ENCODE results near the gene PTHLH. TPM values are rescaled to one million over a fixed set of nuclear protein-coding genes. Genes with fewer than 3 reads are reported as not detected.

PTHLH gene
- total RNA-seq, 1 experiment from 2014 or later: not detected

DNA sequence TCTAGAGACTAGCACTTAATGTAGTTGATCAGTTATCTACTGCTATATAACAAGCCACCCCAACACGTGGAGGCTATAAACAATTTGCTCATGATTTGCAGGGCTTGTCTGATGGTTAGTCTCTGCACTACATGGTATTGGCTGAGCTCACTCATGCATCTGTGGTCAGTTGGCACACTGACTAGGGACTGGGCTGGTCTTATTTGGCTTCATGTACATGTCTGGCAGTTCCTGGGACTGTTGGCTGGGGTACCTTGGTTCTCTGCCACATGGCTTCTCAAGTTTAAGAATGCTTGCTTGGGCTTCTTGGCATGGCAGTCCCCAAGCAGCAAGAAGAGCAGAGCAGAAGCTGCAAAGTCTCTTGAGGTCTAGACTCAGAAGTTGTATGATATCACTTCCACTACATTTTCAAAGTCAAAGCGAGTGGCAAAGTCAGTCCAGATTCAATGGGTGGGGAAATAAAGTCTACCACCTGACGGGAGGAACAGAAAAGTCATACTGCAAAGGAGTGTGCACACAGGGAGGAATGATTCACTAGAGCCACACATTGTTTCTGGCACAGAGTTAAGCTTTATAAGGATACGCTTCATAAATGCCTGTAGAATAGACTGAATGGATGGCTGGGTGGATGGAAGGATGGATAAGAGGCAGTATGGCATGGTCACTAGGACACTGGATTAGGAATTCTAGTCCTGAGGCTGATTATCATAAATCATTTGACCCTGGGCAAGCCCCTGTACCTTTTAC, 44.8 kb upstream of the PTHLH start:
- Mint-ChIP-seq H3K36me3 (no peaks in the 10 kb centered on the region), H3K27me3 (ENCODE audit: low read depth) (no peaks in the 10 kb centered on the region), H3K27ac (no peak overlapping the region), H3K9me3 (no peaks in the 10 kb centered on the region), H3K4me1 (no peaks in the 10 kb centered on the region), H3K4me3 (no peak overlapping the region)
- no peak for TF ChIP-seq IRF2 (CRISPR knock-in tag; IDR thresholded peaks at IDR 0.05; ENCODE audit: borderline replicate concordance, low read depth)
- no peak for TF ChIP-seq JUN (CRISPR knock-in tag; IDR thresholded peaks at IDR 0.05)
- no peak for TF ChIP-seq FOXJ3 (CRISPR knock-in tag; IDR thresholded peaks at IDR 0.05; ENCODE audit: borderline replicate concordance)
- no peak for TF ChIP-seq ELF4 (CRISPR knock-in tag; IDR thresholded peaks at IDR 0.05; ENCODE audit: low read depth)
- no peak for TF ChIP-seq NR2C2 (CRISPR knock-in tag; IDR thresholded peaks at IDR 0.05)
- TF ChIP-seq, protein P1, sequence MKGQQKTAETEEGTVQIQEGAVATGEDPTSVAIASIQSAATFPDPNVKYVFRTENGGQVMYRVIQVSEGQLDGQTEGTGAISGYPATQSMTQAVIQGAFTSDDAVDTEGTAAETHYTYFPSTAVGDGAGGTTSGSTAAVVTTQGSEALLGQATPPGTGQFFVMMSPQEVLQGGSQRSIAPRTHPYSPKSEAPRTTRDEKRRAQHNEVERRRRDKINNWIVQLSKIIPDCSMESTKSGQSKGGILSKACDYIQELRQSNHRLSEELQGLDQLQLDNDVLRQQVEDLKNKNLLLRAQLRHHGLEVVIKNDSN (CRISPR knock-in tag; IDR thresholded peaks at IDR 0.05): no peak
- TF ChIP-seq, protein P2, sequence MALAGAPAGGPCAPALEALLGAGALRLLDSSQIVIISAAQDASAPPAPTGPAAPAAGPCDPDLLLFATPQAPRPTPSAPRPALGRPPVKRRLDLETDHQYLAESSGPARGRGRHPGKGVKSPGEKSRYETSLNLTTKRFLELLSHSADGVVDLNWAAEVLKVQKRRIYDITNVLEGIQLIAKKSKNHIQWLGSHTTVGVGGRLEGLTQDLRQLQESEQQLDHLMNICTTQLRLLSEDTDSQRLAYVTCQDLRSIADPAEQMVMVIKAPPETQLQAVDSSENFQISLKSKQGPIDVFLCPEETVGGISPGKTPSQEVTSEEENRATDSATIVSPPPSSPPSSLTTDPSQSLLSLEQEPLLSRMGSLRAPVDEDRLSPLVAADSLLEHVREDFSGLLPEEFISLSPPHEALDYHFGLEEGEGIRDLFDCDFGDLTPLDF (CRISPR knock-in tag; IDR thresholded peaks at IDR 0.05): no peak
- TF ChIP-seq NFE2L1 (CRISPR knock-in tag; IDR thresholded peaks at IDR 0.05): no peak
- ChIA-PET CTCF (no interaction called here), POLR2A (no interaction called here)
- ATAC-seq (no peak), DNase-seq (ENCODE audit: low spot score) (no peak)

DNA sequence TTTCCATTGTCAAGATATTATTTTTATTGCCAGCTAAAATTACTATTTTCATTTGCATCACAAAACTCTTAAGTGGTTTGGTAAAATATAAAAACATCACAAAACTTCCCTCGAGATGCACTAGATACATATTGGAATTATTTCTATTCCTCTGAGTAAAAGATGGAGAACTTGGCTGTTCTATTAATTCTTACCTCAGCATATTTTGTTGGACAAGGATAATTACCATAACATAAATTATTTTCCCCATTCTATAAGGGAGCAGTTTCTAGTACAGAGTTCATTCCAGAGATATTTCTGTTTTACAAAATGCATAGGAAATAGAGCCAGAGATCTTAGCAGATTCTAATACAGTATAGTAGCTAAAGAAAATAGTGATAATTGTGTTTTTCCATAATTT, 42.6 kb upstream of the PTHLH start:
- TF ChIP-seq ZBTB21 (CRISPR knock-in tag; IDR thresholded peaks at IDR 0.05; ENCODE audit: borderline replicate concordance) (no peak), GTF2I (CRISPR knock-in tag; conservative IDR thresholded peaks at IDR 0.05) (no peak), KAT7 (CRISPR knock-in tag; IDR thresholded peaks at IDR 0.05; ENCODE audit: borderline replicate concordance) (no peak), TP53 (CRISPR knock-in tag; IDR thresholded peaks at IDR 0.05) (no peak), RELA (CRISPR knock-in tag; IDR thresholded peaks at IDR 0.05; ENCODE audit: borderline replicate concordance) (no peak), FOXK1 (CRISPR knock-in tag; IDR thresholded peaks at IDR 0.05) (no peak), NFYB (CRISPR knock-in tag; conservative IDR thresholded peaks at IDR 0.05; ENCODE audit: low read depth) (no peak)
- TF ChIP-seq, protein P3, sequence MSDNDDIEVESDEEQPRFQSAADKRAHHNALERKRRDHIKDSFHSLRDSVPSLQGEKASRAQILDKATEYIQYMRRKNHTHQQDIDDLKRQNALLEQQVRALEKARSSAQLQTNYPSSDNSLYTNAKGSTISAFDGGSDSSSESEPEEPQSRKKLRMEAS (CRISPR knock-in tag; IDR thresholded peaks at IDR 0.05): no peak
- TF ChIP-seq, protein P4, sequence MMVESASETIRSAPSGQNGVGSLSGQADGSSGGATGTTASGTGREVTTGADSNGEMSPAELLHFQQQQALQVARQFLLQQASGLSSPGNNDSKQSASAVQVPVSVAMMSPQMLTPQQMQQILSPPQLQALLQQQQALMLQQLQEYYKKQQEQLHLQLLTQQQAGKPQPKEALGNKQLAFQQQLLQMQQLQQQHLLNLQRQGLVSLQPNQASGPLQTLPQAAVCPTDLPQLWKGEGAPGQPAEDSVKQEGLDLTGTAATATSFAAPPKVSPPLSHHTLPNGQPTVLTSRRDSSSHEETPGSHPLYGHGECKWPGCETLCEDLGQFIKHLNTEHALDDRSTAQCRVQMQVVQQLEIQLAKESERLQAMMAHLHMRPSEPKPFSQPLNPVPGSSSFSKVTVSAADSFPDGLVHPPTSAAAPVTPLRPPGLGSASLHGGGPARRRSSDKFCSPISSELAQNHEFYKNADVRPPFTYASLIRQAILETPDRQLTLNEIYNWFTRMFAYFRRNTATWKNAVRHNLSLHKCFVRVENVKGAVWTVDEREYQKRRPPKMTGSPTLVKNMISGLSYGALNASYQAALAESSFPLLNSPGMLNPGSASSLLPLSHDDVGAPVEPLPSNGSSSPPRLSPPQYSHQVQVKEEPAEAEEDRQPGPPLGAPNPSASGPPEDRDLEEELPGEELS (CRISPR knock-in tag; IDR thresholded peaks at IDR 0.05): no peak
- TF ChIP-seq, protein P5, sequence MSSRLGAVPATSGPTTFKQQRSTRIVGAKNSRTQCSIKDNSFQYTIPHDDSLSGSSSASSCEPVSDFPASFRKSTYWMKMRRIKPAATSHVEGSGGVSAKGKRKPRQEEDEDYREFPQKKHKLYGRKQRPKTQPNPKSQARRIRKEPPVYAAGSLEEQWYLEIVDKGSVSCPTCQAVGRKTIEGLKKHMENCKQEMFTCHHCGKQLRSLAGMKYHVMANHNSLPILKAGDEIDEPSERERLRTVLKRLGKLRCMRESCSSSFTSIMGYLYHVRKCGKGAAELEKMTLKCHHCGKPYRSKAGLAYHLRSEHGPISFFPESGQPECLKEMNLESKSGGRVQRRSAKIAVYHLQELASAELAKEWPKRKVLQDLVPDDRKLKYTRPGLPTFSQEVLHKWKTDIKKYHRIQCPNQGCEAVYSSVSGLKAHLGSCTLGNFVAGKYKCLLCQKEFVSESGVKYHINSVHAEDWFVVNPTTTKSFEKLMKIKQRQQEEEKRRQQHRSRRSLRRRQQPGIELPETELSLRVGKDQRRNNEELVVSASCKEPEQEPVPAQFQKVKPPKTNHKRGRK (CRISPR knock-in tag; IDR thresholded peaks at IDR 0.05; ENCODE audit: borderline replicate concordance): no peak
- TF ChIP-seq, protein P6, sequence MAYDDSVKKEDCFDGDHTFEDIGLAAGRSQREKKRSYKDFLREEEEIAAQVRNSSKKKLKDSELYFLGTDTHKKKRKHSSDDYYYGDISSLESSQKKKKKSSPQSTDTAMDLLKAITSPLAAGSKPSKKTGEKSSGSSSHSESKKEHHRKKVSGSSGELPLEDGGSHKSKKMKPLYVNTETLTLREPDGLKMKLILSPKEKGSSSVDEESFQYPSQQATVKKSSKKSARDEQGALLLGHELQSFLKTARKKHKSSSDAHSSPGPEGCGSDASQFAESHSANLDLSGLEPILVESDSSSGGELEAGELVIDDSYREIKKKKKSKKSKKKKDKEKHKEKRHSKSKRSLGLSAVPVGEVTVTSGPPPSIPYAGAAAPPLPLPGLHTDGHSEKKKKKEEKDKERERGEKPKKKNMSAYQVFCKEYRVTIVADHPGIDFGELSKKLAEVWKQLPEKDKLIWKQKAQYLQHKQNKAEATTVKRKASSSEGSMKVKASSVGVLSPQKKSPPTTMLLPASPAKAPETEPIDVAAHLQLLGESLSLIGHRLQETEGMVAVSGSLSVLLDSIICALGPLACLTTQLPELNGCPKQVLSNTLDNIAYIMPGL (CRISPR knock-in tag; IDR thresholded peaks at IDR 0.05): no peak
- TF ChIP-seq, protein P7, sequence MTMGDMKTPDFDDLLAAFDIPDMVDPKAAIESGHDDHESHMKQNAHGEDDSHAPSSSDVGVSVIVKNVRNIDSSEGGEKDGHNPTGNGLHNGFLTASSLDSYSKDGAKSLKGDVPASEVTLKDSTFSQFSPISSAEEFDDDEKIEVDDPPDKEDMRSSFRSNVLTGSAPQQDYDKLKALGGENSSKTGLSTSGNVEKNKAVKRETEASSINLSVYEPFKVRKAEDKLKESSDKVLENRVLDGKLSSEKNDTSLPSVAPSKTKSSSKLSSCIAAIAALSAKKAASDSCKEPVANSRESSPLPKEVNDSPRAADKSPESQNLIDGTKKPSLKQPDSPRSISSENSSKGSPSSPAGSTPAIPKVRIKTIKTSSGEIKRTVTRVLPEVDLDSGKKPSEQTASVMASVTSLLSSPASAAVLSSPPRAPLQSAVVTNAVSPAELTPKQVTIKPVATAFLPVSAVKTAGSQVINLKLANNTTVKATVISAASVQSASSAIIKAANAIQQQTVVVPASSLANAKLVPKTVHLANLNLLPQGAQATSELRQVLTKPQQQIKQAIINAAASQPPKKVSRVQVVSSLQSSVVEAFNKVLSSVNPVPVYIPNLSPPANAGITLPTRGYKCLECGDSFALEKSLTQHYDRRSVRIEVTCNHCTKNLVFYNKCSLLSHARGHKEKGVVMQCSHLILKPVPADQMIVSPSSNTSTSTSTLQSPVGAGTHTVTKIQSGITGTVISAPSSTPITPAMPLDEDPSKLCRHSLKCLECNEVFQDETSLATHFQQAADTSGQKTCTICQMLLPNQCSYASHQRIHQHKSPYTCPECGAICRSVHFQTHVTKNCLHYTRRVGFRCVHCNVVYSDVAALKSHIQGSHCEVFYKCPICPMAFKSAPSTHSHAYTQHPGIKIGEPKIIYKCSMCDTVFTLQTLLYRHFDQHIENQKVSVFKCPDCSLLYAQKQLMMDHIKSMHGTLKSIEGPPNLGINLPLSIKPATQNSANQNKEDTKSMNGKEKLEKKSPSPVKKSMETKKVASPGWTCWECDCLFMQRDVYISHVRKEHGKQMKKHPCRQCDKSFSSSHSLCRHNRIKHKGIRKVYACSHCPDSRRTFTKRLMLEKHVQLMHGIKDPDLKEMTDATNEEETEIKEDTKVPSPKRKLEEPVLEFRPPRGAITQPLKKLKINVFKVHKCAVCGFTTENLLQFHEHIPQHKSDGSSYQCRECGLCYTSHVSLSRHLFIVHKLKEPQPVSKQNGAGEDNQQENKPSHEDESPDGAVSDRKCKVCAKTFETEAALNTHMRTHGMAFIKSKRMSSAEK (CRISPR knock-in tag; IDR thresholded peaks at IDR 0.05; ENCODE audit: borderline replicate concordance): no peak
- H3K27me3 Mint-ChIP-seq (ENCODE audit: low read depth): no peaks in the 10 kb centered on the region
- no peak for ATAC-seq
- H3K27ac Mint-ChIP-seq: no peak overlapping the region
- DNase-seq (ENCODE audit: low spot score): no peak
- H3K36me3 Mint-ChIP-seq: no peaks in the 10 kb centered on the region
- H3K9me3 Mint-ChIP-seq: no peaks in the 10 kb centered on the region
- no peaks in the 10 kb centered on the region for H3K4me1 Mint-ChIP-seq
- POLR2A ChIA-PET: no interaction called here
- CTCF ChIA-PET: no interaction called here
- no peak overlapping the region for H3K4me3 Mint-ChIP-seq
